Transverse colon (tissue), 4 donors: ENCODE results near the gene DPT.

Experiments used
- CTCF ChIP-seq, 5 experiments: fragments of 200-600 bp in 3 of 5; fragments of 450-650 bp in 2 of 5; sonication (generic) in 3 of 5; IDR thresholded peaks; 1 replicate in 2 of 5; 2 replicates in 3 of 5; pipeline ENCODE4 v1.5.1; 2016 to 2017; ENCODE audit warnings: antibody characterized with exemption in 5 of 5, inconsistent platforms in 3 of 5, mild to moderate bottlenecking in 2 of 5, moderate library complexity in 1 of 5
- POLR2AphosphoS5 ChIP-seq, 3 donors: sonication (generic); formaldehyde crosslinking; IDR thresholded peaks; one replicate each; pipeline ENCODE4 v1.6.1; 2016; ENCODE audit warnings: antibody characterized with exemption in 3 of 3

GRCh38 chr1:168676029-168676812, 52.8 kb downstream of the DPT start:
- no peak for TF ChIP-seq CTCF (IDR thresholded peaks at IDR 0.05)
- no peak for TF ChIP-seq POLR2AphosphoS5 (IDR thresholded peaks at IDR 0.05)
